ENCODE results near the gene MCTP1. TPM values are rescaled to one million over a fixed set of nuclear protein-coding genes. Genes with fewer than 3 reads are reported as not detected.

The MCTP1 gene
- total RNA-seq, 3 donors from 2014 or later = 22.8 to 57.8 (median 24.3) TPM

DNA sequence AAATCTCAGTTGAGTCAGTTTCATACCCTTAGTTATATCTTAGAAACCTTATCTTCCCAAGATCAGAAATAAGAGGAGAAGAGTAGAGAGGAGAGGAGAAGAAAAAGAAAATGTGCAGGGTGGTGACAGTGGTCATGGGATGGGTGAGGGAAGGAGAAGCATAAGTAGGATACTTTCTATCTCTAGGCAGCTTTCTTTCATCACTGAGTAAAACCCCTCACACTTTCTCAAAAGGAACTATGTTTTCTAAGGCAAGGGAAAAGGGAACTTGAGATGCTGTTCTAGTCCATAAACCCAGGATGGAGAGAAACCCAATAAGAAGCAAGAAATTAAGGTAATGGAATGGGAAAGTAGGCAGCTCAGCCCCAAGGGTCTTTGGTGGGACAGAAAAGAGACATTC, 225.3 kb downstream of the MCTP1 start:
- H3K9me3 ChIP-seq = no peaks in the 10 kb centered on the region

DNA sequence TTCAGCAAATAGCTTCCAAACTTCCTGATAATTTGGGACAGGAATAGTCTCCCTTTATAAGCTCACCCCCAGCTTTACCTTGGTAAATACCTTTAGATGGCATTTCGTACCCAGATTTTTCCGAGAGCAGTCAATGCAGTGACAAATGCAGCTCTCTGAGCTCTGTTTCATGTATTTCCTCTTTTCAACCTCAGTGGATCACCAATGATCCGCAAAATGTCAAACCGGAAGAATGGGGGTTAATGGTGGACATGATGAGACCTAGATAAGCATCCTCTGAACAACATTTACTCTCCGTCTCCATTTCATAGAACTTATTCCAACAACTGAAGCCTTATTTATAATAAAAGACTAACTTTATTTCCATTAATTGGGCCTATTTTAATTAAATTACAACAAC, 227.3 kb downstream of the MCTP1 start:
- DNase-seq (ENCODE audit: low spot score in 2 of 2) = no peak
- TF ChIP-seq POLR2AphosphoS5 (IDR thresholded peaks at IDR 0.05) (no peak), POLR2A (IDR thresholded peaks at IDR 0.05) (no peak)
- TF ChIP-seq, protein P1, sequence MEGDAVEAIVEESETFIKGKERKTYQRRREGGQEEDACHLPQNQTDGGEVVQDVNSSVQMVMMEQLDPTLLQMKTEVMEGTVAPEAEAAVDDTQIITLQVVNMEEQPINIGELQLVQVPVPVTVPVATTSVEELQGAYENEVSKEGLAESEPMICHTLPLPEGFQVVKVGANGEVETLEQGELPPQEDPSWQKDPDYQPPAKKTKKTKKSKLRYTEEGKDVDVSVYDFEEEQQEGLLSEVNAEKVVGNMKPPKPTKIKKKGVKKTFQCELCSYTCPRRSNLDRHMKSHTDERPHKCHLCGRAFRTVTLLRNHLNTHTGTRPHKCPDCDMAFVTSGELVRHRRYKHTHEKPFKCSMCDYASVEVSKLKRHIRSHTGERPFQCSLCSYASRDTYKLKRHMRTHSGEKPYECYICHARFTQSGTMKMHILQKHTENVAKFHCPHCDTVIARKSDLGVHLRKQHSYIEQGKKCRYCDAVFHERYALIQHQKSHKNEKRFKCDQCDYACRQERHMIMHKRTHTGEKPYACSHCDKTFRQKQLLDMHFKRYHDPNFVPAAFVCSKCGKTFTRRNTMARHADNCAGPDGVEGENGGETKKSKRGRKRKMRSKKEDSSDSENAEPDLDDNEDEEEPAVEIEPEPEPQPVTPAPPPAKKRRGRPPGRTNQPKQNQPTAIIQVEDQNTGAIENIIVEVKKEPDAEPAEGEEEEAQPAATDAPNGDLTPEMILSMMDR (IDR thresholded peaks at IDR 0.05) = no peak
- Histone ChIP-seq H3K27ac (no peak overlapping the region), H3K4me1 (no peaks in the 10 kb centered on the region), H3K27me3 (no peaks in the 10 kb centered on the region), H3K9me3 (no peaks in the 10 kb centered on the region), H3K4me3 (no peak overlapping the region), H3K36me3 (no peaks in the 10 kb centered on the region)
- intact Hi-C loops (cut with DNase I; ENCODE audit: low total_unique reads) = no loop called here

More for the DNA sequence above, 225.3 kb downstream of the MCTP1 start:
- H3K4me1 ChIP-seq = no peaks in the 10 kb centered on the region
- H3K36me3 ChIP-seq = no peaks in the 10 kb centered on the region
- H3K27me3 ChIP-seq = no peaks in the 10 kb centered on the region
- no peak overlapping the region for H3K4me3 ChIP-seq
- intact Hi-C loops (cut with DNase I; ENCODE audit: low total_unique reads) = no loop called here
- no peak overlapping the region for H3K27ac ChIP-seq
- DNase-seq (ENCODE audit: low spot score in 2 of 2) = no peak
- no peak for TF ChIP-seq POLR2AphosphoS5 (IDR thresholded peaks at IDR 0.05)
- TF ChIP-seq POLR2A (IDR thresholded peaks at IDR 0.05) = no peak
- TF ChIP-seq, protein P1 (IDR thresholded peaks at IDR 0.05) = no peak

DNA sequence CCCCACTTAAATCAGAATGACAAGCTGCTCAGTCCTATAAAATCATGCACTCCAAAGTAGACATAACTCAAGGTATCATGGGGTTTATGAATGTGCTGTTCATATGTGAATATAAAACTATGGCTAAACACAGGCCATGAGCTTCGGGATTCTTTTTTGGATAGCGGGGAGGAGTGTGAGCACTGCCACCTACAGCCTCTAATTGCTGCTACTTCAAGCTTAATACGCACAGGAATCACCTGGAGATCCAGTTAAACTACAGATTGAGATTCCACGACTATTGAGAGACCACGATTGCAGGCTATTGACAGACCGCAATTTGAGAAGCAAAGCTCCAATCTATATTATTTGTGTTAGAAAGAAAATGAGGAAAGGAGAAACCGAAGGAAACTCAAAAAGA, 231.6 kb downstream of the MCTP1 start:
- Histone ChIP-seq H3K27me3 (no peaks in the 10 kb centered on the region), H3K9me3 (no peaks in the 10 kb centered on the region), H3K4me3 (no peak overlapping the region), H3K36me3 (no peaks in the 10 kb centered on the region), H3K4me1 (no peaks in the 10 kb centered on the region), H3K27ac (no peak overlapping the region)
- intact Hi-C loops (cut with DNase I; ENCODE audit: low total_unique reads) = no loop called here
- TF ChIP-seq, protein P1 (IDR thresholded peaks at IDR 0.05) = no peak
- TF ChIP-seq POLR2AphosphoS5 (IDR thresholded peaks at IDR 0.05) (no peak), POLR2A (IDR thresholded peaks at IDR 0.05) (no peak)
- no peak for DNase-seq (ENCODE audit: low spot score in 2 of 2)

DNA sequence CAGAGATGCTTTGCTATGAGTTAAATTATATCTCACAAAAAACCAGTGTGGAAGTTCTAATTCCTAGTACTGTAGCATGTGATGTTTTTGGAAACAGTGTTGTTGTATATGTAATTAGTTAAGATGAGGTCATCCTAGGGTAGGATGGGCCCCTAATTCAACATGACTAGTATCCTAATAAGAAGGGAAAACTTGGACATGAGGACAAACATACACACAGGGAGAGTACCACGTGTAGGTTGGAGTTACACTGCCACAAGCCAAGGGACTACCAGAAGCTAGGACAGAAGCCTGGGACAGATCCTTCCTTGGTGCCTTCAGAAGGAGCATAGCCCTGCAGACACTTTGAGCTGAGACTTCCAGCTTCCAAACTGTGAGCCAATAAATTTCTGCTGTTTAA, 234.2 kb downstream of the MCTP1 start:
- intact Hi-C loops (cut with DNase I; ENCODE audit: low total_unique reads) = no loop called here

DNA sequence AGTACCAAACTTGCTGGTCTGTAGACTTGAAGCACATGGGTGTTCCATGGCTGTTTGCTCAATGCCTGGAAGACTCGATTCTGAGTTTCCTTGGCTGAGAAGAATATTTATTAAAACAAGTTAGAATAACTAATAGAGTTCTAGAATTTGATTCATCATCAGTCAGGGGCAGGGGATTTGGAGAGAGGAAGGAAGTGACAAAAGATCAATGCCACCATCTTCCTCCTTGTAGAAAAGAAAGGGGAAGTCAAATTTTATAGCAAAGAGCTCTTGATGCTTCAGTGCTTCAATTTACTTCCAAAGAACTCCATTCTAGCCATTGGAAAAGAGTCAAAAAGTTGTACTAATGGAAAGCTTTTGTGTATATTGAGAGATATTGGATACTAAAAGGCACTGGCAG, 236.3 kb downstream of the MCTP1 start:
- TF ChIP-seq POLR2A (IDR thresholded peaks at IDR 0.05) (no peak), POLR2AphosphoS5 (IDR thresholded peaks at IDR 0.05) (no peak)
- TF ChIP-seq, protein P1 (IDR thresholded peaks at IDR 0.05) = no peak
- Histone ChIP-seq H3K27ac (no peak overlapping the region), H3K4me1 (no peaks in the 10 kb centered on the region), H3K36me3 (no peaks in the 10 kb centered on the region), H3K9me3 (no peaks in the 10 kb centered on the region), H3K27me3 (no peaks in the 10 kb centered on the region), H3K4me3 (no peak overlapping the region)
- intact Hi-C loops (cut with DNase I; ENCODE audit: low total_unique reads) = no loop called here
- no peak for DNase-seq (ENCODE audit: low spot score in 2 of 2)

More for the DNA sequence above, 234.2 kb downstream of the MCTP1 start:
- no peaks in the 10 kb centered on the region for H3K36me3 ChIP-seq
- no peak overlapping the region for H3K4me3 ChIP-seq
- no peak for DNase-seq (ENCODE audit: low spot score in 2 of 2)
- H3K9me3 ChIP-seq = no peaks in the 10 kb centered on the region
- TF ChIP-seq, protein P1 (IDR thresholded peaks at IDR 0.05) = no peak
- no peak for TF ChIP-seq POLR2AphosphoS5 (IDR thresholded peaks at IDR 0.05)
- TF ChIP-seq POLR2A (IDR thresholded peaks at IDR 0.05) = no peak
- no peaks in the 10 kb centered on the region for H3K4me1 ChIP-seq
- H3K27ac ChIP-seq = no peak overlapping the region
- no peaks in the 10 kb centered on the region for H3K27me3 ChIP-seq

Measured in breast epithelium (tissue), 4 donors.